SK-N-MC (cell line): Measurements from ENCODE around the gene SFTA2.

Experiments used
- EZH2 ChIP-seq: fragments of 200-600 bp; sonication (generic); IDR thresholded peaks from one replicate; pipeline ENCODE4 v1.6.1; 2017; ENCODE audit warnings: antibody characterized with exemption
- POLR2AphosphoS5 ChIP-seq: IDR thresholded peaks from 2 replicates; pipeline ENCODE4 v1.6.1; 2012; ENCODE audit warnings: mild to moderate bottlenecking, low read depth, low read length, borderline replicate concordance

DNA sequence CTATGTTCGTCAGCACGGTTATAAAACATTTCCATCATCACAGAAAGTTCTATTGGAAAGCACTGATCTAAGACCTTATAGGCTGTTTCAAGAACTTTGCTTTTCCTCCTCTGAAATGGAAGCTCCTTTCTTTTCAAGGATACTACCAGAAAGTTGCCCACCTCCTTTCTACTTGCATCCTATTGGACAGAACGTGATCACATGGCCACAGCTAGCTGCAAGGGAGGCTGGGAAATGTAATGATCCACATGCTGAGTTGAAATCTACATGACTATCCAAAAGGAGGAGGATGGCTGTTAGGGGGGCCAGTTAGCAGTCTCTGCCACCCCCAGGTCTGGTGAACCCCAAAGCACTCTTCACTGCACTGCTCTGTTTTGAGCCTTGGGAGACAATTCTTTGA lies 3.3 kb downstream of the SFTA2 start:
- TF ChIP-seq EZH2 = no peak
- no peak for TF ChIP-seq POLR2AphosphoS5
